ENCODE measurements around the gene DSCAM.

DNA sequence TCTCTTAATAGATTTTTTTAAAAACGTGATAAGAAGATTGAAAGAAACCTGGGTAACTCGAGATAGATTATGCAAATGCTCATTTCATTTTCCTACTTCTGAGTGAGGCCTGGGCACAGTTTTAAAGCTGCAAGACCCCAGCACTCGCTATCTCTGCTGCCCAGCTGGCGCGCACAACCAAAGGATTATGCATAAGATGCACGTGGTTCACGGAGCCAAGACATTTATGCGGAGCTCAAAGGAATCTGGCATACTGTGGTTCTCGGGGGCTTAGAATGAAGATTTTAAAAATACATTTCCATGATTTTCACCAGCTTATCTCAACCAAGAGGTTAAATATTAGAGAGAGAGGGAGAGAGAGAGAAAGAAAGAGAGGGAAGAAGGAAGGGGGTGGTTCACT, 210.9 kb downstream of the DSCAM start:
- TF ChIP-seq, protein P1, sequence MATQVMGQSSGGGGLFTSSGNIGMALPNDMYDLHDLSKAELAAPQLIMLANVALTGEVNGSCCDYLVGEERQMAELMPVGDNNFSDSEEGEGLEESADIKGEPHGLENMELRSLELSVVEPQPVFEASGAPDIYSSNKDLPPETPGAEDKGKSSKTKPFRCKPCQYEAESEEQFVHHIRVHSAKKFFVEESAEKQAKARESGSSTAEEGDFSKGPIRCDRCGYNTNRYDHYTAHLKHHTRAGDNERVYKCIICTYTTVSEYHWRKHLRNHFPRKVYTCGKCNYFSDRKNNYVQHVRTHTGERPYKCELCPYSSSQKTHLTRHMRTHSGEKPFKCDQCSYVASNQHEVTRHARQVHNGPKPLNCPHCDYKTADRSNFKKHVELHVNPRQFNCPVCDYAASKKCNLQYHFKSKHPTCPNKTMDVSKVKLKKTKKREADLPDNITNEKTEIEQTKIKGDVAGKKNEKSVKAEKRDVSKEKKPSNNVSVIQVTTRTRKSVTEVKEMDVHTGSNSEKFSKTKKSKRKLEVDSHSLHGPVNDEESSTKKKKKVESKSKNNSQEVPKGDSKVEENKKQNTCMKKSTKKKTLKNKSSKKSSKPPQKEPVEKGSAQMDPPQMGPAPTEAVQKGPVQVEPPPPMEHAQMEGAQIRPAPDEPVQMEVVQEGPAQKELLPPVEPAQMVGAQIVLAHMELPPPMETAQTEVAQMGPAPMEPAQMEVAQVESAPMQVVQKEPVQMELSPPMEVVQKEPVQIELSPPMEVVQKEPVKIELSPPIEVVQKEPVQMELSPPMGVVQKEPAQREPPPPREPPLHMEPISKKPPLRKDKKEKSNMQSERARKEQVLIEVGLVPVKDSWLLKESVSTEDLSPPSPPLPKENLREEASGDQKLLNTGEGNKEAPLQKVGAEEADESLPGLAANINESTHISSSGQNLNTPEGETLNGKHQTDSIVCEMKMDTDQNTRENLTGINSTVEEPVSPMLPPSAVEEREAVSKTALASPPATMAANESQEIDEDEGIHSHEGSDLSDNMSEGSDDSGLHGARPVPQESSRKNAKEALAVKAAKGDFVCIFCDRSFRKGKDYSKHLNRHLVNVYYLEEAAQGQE (IDR thresholded peaks at IDR 0.05; ENCODE audit: insufficient read depth in 1 of 2, low read depth in 2 of 2, low read length in 2 of 2), result no peak
- TF ChIP-seq POLR2AphosphoS5 (IDR thresholded peaks at IDR 0.05; ENCODE audit: low read depth, low read length) (no peak), TAF1 (IDR thresholded peaks at IDR 0.05; ENCODE audit: borderline replicate concordance, insufficient read depth, low read length) (no peak)

Measured in PFSK-1 (cell line).